AG10803 (cell line): Measurements from ENCODE around the gene CKAP2L.

ENCODE experiments used
- DNase-seq: peaks from one replicate; pipeline ENCODE4 v3.0.0; 2010; ENCODE audit warnings: low read depth
- H3K4me3 ChIP-seq: 2 replicates; pipeline ENCODE4 v1.5.1; 2011; ENCODE audit warnings: mild to moderate bottlenecking, low read length, control low read depth
- CTCF ChIP-seq: conservative IDR thresholded peaks from 2 replicates; pipeline ENCODE4 v1.5.1; 2011; ENCODE audit warnings: mild to moderate bottlenecking, low read length, control low read depth, inconsistent platforms

The CKAP2L gene

GRCh38 chr2:112725545-112726457 lies 38.6 kb downstream of the CKAP2L start:
- TF ChIP-seq CTCF: no peak
- DNase-seq: no peak
- H3K4me3 ChIP-seq: no peak overlapping the region

- TF ChIP-seq CTCF: peak; percentile 12; the same call in 1 of the 2 replicates
- H3K4me3 ChIP-seq: no peak overlapping the region
- DNase-seq: no peak
These were observed 39.6 kb downstream of the CKAP2L start for GRCh38 chr2:112724591-112725525.

- no peak for DNase-seq
- TF ChIP-seq CTCF: no peak
These were observed 40.4 kb downstream of the CKAP2L start for GRCh38 chr2:112723995-112724394.

GRCh38 chr2:112723547-112723940 lies 40.9 kb downstream of the CKAP2L start:
- H3K4me3 ChIP-seq: no peak overlapping the region
- DNase-seq: no peak
- no peak for TF ChIP-seq CTCF

More at GRCh38 chr2:112723995-112724394, 40.4 kb downstream of the CKAP2L start:
- no peak overlapping the region for H3K4me3 ChIP-seq

- no peak overlapping the region for H3K4me3 ChIP-seq
- no peak for DNase-seq
- TF ChIP-seq CTCF: no peak
These were observed 41.4 kb downstream of the CKAP2L start for GRCh38 chr2:112722816-112723546.

GRCh38 chr2:112721819-112722522 lies 42.4 kb downstream of the CKAP2L start:
- H3K4me3 ChIP-seq: no peak overlapping the region
- TF ChIP-seq CTCF: no peak

More at GRCh38 chr2:112721819-112722522, 42.4 kb downstream of the CKAP2L start:
- no peak for DNase-seq
